Esophagus (tissue), 2 donors: ENCODE data around the gene MEGF8. TPM values are rescaled to one million over a fixed set of nuclear protein-coding genes. Genes with fewer than 3 reads are reported as not detected.

Experiments used
- H3K27ac ChIP-seq, 2 donors: one replicate each; pipeline ENCODE4 v1.5.1; 2013; ENCODE audit warnings: low read depth in 2 of 2, mild to moderate bottlenecking in 2 of 2, inconsistent platforms in 1 of 2, low read length in 1 of 2, moderate library complexity in 1 of 2
- H3K27me3 ChIP-seq, 2 donors: one replicate each; pipeline ENCODE4 v1.6.1; 2013; ENCODE audit warnings: low read length in 2 of 2, control low read depth in 1 of 2, mild to moderate bottlenecking in 1 of 2; ENCODE audit not compliant: insufficient read depth in 2 of 2, control insufficient read depth in 1 of 2
- H3K36me3 ChIP-seq, 2 donors: one replicate each; pipeline ENCODE4 v1.6.1; 2013; ENCODE audit warnings: low read length in 1 of 2; ENCODE audit not compliant: control insufficient read depth in 2 of 2, insufficient read depth in 2 of 2
- H3K4me1 ChIP-seq, 2 donors: one replicate each; pipeline ENCODE4 v1.6.1; 2013; ENCODE audit warnings: low read length in 1 of 2; ENCODE audit not compliant: control insufficient read depth in 2 of 2, insufficient read depth in 2 of 2
- H3K4me3 ChIP-seq, 2 donors: one replicate each; pipeline ENCODE4 v1.5.1; 2013; ENCODE audit warnings: low read length in 2 of 2, mild to moderate bottlenecking in 2 of 2, low read depth in 1 of 2, moderate library complexity in 1 of 2
- H3K9me3 ChIP-seq, 2 donors: one replicate each; pipeline ENCODE4 v1.6.1; 2013; ENCODE audit warnings: mild to moderate bottlenecking in 2 of 2, low read depth in 1 of 2, low read length in 1 of 2, moderate library complexity in 1 of 2; ENCODE audit not compliant: control insufficient read depth in 2 of 2, insufficient read depth in 1 of 2
- WGBS, 2 donors: extraction: QIAGEN DNeasy Blood & Tissue Kit; methylation state at CpG; one replicate each; pipeline ENCODE4 v1.1.7; 2013; 5-methylcytosine and 5-hydroxymethylcytosine counted together
- polyA plus RNA-seq, 2 donors: library from polyadenylated mRNA; stranded (reverse); fragments of 200-250 nt; gene quantifications; one replicate each; pipeline ENCODE4 v1.2.3, GENCODE V29; 2013
- donor health status: healthy with polysubstance abuse.
- donor health status: Bipolar disorder and iron deficiency.

The MEGF8 gene
- polyA plus RNA-seq, 2 donors: 4.4 to 8.6 TPM

GRCh38 chr19:42386974-42387707 is 61.7 kb downstream of the MEGF8 start:
- no peaks in the 10 kb centered on the region for H3K4me1 ChIP-seq
- peak overlapping the region; percentile 63 to 88 for H3K27ac ChIP-seq
- WGBS, 2 donors: 2 to 3% methylated on average over 37 to 48 of the region's 48 CpGs
- no peaks in the 10 kb centered on the region for H3K27me3 ChIP-seq
- H3K36me3 ChIP-seq: no peaks in the 10 kb centered on the region
- peak overlapping the region; percentile 44 to 48 for H3K4me3 ChIP-seq
- no peaks in the 10 kb centered on the region for H3K9me3 ChIP-seq

- Histone ChIP-seq H3K4me3 (peak overlapping the region; percentile 48 to 50), H3K27ac (peak overlapping the region in 1 of 2 donors; percentile 69), H3K4me1 (no peaks in the 10 kb centered on the region), H3K27me3 (no peaks in the 10 kb centered on the region), H3K9me3 (no peaks in the 10 kb centered on the region), H3K36me3 (no peaks in the 10 kb centered on the region)
- WGBS, 2 donors: 78 to 80% methylated on average over 16 to 20 of the region's 20 CpGs
These were observed 63.5 kb downstream of the MEGF8 start for GRCh38 chr19:42388851-42389489.

- H3K4me1 ChIP-seq: no peaks in the 10 kb centered on the region
- H3K36me3 ChIP-seq: no peaks in the 10 kb centered on the region
- 50 to 51% methylated on average over 12 of the region's 12 CpGs for WGBS, 2 donors
- no peaks in the 10 kb centered on the region for H3K27me3 ChIP-seq
- no peaks in the 10 kb centered on the region for H3K9me3 ChIP-seq
- peak within 1 kb of the TSS; percentile 21 to 88 for H3K27ac ChIP-seq
- H3K4me3 ChIP-seq: peak within 1 kb of the TSS; percentile 48 to 50
These were observed 64.5 kb downstream of the MEGF8 start, which contains the start of gene CNFN for GRCh38 chr19:42389899-42390298. CNFN (minus strand) TSS chr19:42390297; CDS start chr19:42389037, 1,260 bp downstream.

GRCh38 chr19:42392165-42392564 is 66.7 kb downstream of the MEGF8 start:
- no peak overlapping the region for H3K4me3 ChIP-seq
- no peaks in the 10 kb centered on the region for H3K36me3 ChIP-seq
- no peaks in the 10 kb centered on the region for H3K27me3 ChIP-seq
- WGBS, 2 donors: 59 to 74% methylated on average over 4 of the region's 4 CpGs
- H3K9me3 ChIP-seq: no peaks in the 10 kb centered on the region
- H3K4me1 ChIP-seq: peaks cover 0 to 4% of the 10 kb centered on the region in 2 donors
- H3K27ac ChIP-seq: peak overlapping the region; percentile 6 to 87

GRCh38 chr19:42394751-42395150 is 69.3 kb downstream of the MEGF8 start:
- H3K36me3 ChIP-seq: no peaks in the 10 kb centered on the region
- H3K4me1 ChIP-seq: peaks cover 0 to 13% of the 10 kb centered on the region in 2 donors
- no peak overlapping the region for H3K27ac ChIP-seq
- H3K9me3 ChIP-seq: no peaks in the 10 kb centered on the region
- no peak overlapping the region for H3K4me3 ChIP-seq
- no peaks in the 10 kb centered on the region for H3K27me3 ChIP-seq
- WGBS, 2 donors: 85 to 88% methylated on average over 8 of the region's 8 CpGs

- peaks cover 0 to 16% of the 10 kb centered on the region in 2 donors for H3K4me1 ChIP-seq
- 4 to 5% methylated on average over 42 of the region's 42 CpGs for WGBS, 2 donors
- peak overlapping the region; percentile 41 to 54 for H3K4me3 ChIP-seq
- peak overlapping the region; percentile 94 to 95 for H3K27ac ChIP-seq
- H3K9me3 ChIP-seq: no peaks in the 10 kb centered on the region
- H3K27me3 ChIP-seq: no peaks in the 10 kb centered on the region
- H3K36me3 ChIP-seq: no peaks in the 10 kb centered on the region
These were observed 71.2 kb downstream of the MEGF8 start for GRCh38 chr19:42396381-42397262.

- Histone ChIP-seq H3K27ac (peak overlapping the region; percentile 86 to 94), H3K4me1 (peaks cover 0 to 16% of the 10 kb centered on the region in 2 donors), H3K36me3 (no peaks in the 10 kb centered on the region), H3K27me3 (no peaks in the 10 kb centered on the region), H3K9me3 (no peaks in the 10 kb centered on the region), H3K4me3 (peak overlapping the region; percentile 41 to 54)
- WGBS, 2 donors: 21 to 22% methylated on average over 25 of the region's 25 CpGs
These were observed 72.1 kb downstream of the MEGF8 start for GRCh38 chr19:42397263-42398166.

- Histone ChIP-seq H3K9me3 (no peaks in the 10 kb centered on the region), H3K4me1 (peaks cover 0 to 14% of the 10 kb centered on the region in 2 donors), H3K27ac (peak overlapping the region in 1 of 2 donors; percentile 86), H3K4me3 (peak overlapping the region in 1 of 2 donors; percentile 16), H3K36me3 (peaks cover 0 to 3% of the 10 kb centered on the region in 2 donors), H3K27me3 (no peaks in the 10 kb centered on the region)
- WGBS, 2 donors: 93 to 98% methylated on average over 1 of the region's 1 CpG
These were observed 75.0 kb downstream of the MEGF8 start for GRCh38 chr19:42400404-42400803.
